ENCODE data around the gene BANP. TPM values are rescaled to one million over a fixed set of nuclear protein-coding genes. Genes with fewer than 3 reads are reported as not detected.
"Not testable (repeated sequence)": the region's sequence is repeated elsewhere in the genome, so short reads cannot be mapped to it uniquely, and the experiment has no call there.

BANP gene
- total RNA-seq (2014; rRNA removed; shearing (Covaris generic)), result 14.6 and 17.3 TPM in 2 replicates

- peak; percentile 98 for DNase-seq (ENCODE audit: low read depth)
Measured at GRCh38 chr16:87950765-87951551, at the start of gene BANP. Gene BANP (plus strand): TSS chr16:87951434. CDS start chr16:87975116, 23,682 bp downstream.

DNA sequence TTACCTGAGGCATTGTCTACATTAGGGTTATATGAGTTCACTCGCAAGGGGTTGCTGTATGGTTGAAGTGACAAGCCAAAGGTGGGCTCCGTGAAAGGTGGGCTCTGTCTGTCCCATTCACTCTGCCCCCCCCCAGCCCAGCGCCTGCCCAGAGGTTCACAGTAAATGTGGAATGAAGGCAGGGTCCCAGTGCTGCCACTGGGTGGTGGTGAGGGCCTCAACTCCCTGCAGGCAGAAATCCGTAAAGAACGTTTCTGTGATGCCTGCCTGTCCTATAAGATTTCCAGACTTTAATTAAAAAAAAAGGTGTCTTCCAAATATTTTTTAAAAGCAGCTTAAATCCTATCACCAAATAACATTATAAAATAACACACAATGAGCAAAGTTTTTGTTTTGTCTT lies 46.3 kb upstream of the BANP start:
- DNase-seq (ENCODE audit: low read depth), result not testable (repeated sequence)

GRCh38 chr16:87905521-87905920 lies 45.7 kb upstream of the BANP start:
- not testable (repeated sequence) for DNase-seq (ENCODE audit: low read depth)

- not testable (repeated sequence) for DNase-seq (ENCODE audit: low read depth)
Measured at GRCh38 chr16:87908101-87908500, 43.1 kb upstream of the BANP start.

DNA sequence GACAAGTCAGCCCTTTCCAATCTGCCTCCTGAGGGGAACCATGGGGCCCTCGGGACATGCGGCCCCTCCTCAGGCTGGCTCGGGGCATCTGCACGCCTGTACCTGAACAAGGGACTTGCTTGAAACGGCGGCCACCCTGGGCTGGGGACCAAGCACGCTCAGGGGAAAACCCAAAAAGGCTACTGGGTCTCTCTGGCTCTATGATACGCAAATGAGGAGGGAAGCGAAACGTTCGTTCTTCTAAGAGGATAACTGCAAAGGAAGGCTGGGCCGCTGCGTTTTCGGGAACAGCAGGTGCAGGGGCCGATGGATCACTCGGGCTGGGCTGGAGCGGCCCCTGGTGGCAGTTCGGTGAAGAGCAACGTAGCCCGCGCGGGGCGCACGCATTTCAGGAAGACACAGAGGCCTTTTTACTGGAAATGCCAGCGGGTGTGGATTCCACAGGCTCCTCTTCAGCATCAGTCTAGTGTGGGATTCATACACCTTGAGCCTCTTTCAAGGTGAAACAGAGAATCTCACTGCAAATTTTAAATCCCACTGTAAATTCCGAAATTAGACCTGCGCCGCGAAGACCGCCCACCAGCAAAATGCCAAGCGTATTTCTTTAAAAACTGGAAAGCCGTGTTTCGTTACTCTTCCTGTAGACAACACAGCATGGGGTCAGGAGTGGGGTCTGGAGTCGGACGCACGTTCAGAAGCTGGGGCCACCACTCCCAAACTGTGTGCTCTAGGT lies 41.9 kb upstream of the BANP start:
- peak; percentile 55 for DNase-seq (ENCODE audit: low read depth)

- peak; percentile 62 for DNase-seq (ENCODE audit: low read depth)
Measured at GRCh38 chr16:87911106-87911763, 40.0 kb upstream of the BANP start.

DNA sequence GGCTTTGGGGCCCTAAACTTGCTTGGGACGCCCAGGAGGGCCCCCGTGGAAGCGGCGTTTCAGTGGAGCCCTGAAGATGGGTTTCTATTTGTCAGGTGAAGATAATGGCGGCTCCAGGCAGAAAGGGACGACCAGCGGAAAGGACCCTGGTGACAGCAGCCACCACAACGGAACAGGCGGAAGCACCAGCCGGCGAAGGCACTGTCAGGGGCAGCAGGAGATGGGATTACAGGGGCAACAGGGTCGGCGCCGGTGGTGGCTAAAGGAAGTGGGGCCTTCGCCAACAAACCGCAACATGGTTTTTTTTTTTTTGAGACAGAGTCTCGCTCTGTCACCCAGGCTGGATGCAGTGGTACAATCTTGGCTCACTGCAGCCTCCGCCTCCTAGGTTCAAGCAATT lies 38.5 kb upstream of the BANP start:
- DNase-seq (ENCODE audit: low read depth), result not testable (repeated sequence)

DNA sequence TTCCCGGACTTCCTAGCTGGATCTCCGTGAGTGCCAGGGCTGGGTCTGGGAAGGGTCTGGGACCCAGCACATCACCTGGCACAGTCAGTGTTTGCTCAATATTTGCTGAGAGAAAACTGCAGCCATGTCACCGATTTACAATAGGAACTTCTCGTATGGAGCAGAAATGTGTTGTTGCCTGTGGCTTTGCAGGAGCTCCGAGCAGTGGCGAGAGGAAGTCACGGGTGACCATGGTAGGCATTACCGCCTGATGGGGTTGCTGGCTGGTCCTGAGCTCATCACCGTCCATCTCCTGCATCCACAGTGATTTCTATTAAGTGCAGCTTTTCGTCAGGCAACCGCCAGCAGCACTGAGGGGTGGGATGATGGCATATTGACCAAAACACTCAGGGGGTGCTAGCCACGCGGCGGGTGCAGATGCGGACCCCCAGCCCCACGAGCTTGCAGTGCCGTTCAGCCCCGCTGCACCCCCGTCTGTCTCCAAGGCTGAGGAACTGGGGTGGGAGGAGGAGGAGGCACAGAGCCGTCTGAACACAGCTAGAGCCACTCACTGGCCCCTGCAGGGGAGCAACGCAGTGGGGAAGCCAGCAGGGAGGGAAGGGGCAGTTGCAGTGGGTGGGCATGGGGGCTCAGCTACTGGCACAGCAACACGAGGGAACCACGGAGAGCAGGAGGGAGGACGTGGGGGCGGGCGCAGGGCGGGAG lies 37.1 kb upstream of the BANP start:
- not testable (repeated sequence) for DNase-seq (ENCODE audit: low read depth)

GRCh38 chr16:87914812-87915211 lies 36.4 kb upstream of the BANP start:
- DNase-seq (ENCODE audit: low read depth), result no peak

- no peak for DNase-seq (ENCODE audit: low read depth)
Measured at GRCh38 chr16:87917503-87917902, 33.7 kb upstream of the BANP start.

GRCh38 chr16:87918338-87918737 lies 32.9 kb upstream of the BANP start:
- DNase-seq (ENCODE audit: low read depth), result peak; percentile 73

- peak; percentile 25 for DNase-seq (ENCODE audit: low read depth)
Measured at GRCh38 chr16:87918866-87919680, 32.2 kb upstream of the BANP start.

- no peak for DNase-seq (ENCODE audit: low read depth)
Measured at GRCh38 chr16:87919681-87919994, 31.6 kb upstream of the BANP start.

- DNase-seq (ENCODE audit: low read depth), result no peak
Measured at GRCh38 chr16:87921236-87921773, 29.9 kb upstream of the BANP start.

DNA sequence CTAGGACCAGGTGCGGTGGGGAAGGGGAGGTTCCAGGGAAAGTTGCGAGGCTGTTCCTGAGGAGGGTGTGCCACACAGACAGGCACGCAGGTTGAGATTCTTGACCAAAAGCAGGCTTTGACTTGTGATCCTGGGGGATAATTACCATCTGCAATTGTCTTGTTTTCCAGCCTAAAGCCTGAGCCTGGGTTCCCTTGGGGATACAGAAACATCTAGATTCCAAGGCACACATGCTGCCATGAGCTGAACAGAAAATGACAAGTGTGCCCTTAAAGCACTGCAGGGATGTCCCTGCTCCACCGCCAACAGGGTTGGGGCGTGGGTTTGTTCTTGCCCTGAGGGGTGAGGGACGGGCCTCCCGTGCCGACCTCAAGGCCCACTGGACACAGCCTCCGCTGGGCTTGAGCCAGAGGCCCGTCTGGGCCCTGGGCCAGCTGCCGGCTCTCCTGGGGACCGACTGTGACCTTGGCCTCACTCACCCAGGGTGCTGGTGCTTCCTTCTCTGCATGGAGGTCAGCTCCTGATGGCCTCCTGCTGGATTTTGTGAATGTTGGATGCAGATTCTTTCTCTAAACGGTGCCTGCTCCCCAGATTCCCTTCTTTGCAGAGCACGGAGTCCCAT lies 28.9 kb upstream of the BANP start:
- peak; percentile 37 for DNase-seq (ENCODE audit: low read depth)

DNA sequence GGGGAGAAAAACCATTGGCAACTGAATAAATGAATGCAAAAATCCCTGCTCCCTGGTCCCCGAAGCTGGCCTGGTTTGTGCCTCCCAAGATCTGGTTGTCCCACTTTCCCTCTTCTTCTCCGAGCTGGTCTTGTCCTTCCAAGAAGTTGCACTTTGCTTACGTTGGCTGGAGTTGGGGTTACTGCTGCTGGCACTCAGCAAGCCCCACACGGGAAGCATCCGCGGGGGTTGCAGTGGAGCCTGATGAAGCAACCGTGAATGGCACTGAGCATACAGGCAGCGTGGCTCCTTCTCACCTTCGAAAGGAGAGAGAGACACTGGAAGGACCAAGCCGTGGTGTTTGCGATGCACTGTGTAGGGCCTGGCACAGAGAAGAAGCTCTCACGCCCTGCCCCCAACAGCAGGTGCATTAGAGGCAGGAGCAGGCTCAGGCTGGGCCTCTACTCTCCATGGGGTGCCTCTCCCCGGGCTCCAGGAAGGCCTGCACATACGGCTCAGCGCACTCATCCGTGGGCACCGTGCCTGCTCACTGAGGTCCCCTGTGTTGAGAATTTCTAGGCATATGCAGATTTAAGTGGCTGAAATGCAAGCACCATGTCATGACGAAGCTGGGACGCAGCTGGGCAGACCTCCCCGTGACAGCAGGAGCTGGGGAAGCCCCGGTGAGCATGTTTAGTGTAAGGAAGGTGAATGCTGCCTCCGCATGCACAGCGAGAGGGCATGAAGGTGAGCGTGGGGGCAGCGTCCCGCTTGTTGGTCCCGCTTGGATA lies 27.0 kb upstream of the BANP start:
- DNase-seq (ENCODE audit: low read depth), result no peak

DNA sequence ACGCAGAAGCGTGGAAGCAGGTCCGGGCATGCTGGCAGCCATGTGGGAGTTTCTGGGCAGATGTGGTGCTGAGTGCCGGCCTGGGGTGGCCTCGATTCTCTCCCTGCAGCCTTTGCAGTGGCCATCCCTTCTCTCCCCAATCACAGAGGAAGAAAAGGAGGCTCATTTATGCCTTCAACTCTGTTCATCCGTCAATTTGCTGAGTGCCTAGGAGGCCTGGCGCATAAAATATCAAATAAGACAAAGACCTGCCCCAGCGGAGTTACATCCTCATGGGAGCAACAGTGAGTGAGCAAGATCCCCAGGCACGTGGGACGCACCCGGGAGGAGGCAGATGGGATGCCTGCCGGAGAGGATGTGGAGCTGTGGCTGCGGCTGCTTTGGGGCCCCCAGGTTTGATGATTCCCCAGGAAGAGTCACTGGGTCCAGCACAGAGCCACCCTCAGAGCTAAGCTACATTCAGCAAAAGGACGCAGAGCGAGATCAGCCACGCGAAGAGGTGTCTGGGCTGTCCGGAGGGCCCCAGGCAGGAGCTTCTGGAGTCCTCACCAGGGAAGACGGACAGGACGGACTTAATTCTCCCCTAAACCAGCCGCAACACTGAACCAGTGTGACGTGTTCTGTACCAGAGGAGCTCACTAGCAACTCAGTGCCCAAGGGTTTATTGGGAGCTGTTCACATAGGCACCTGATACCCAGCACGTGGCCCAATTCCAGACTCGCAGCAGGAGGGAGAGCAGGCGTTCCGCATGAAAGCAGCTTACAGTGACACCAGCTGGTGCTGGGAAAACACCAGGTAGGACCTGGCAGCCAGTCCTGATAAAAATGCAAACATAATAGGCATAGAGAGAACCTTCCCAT lies 26.2 kb upstream of the BANP start:
- DNase-seq (ENCODE audit: low read depth), result no peak
